HG02885 (cell line): ENCODE measurements around the gene PKIG.
"Not testable (repeated sequence)": the region's sequence is repeated elsewhere in the genome, so short reads cannot be mapped to it uniquely, and the experiment has no call there.

ENCODE experiments used
- ATAC-seq: cut with Tn5 transposase; IDR thresholded peaks from one replicate; pipeline ENCODE4 v1.9.1; 2021; ENCODE audit warnings: mild to moderate bottlenecking; ENCODE audit not compliant: unreplicated experiment, poor library complexity

PKIG gene

DNA sequence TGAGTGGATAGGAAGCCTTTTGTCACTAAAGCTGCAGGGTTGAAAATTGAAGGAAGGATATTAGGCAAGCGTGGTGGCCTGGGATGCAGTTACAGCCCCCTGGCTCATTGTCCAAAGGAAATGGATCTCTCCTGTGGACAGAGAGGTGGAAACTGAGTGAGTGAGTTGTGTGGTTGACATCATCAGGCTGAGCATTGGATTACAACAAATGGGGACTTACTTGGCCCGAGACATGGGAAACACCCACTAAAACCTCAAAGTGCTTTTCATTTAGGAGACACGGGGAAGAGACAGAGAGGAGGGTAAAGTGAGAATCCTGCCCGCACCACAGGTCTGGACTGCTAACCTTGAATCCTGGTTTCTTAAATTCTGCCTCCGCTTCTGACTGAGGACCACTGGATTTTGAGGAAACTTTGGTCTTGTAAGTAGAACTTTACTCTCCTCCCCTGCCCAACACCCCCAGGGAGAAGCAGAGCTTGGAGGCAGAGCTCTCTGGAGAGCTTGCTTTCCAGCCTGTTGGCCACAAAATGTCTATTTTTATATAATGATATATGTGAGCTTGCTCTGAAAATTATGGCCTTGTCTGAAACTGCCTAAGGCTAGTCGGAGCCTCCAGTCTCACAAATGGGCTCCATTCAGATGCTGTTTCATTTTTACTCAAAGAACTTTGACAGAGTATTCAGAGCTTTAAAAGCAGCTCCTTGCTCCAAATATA is at the start of gene PKIG:
TSS of gene PKIG (plus strand) at position 269 of the 715 bp plus-strand sequence. CDS start 31,978 bp downstream, outside the sequence.
- no peak for ATAC-seq

DNA sequence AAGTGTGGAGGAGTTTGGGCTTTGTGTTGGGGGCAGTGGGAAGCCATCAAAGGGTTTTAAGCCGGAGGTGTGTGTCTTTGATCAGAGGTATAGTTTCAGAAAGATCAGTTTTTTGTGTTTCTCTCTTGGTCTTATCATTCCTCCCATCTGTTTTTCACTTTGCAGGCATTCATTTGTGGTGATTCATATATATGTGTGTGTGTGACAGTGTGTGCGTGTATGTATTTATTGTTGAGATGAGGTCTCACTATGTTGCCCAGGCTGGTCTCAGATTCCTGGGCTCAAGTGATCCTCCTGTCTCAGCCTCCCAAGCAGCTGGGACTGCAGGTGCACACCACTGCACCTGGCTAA is 49.4 kb upstream of the PKIG start:
- no peak for ATAC-seq

DNA sequence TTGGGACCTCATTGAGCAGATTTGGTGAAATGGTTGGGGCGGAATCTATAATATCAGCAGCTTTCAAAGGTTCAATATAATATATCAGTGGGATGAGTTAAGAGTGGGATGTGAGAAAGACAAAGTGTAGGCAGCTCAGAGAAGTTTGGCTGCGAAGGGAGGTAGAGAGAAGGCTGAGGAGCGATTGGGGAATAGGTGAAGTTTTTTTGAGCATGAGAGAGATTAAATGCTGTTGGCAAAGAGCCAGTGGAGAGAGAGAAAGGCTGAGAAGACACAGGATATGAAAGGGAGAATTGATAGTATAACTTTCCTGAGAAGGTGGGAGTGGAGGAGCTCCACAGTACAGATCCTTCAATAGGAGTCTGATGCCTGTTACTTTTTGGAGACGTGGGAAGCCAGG is 48.5 kb upstream of the PKIG start:
- ATAC-seq, result no peak

DNA sequence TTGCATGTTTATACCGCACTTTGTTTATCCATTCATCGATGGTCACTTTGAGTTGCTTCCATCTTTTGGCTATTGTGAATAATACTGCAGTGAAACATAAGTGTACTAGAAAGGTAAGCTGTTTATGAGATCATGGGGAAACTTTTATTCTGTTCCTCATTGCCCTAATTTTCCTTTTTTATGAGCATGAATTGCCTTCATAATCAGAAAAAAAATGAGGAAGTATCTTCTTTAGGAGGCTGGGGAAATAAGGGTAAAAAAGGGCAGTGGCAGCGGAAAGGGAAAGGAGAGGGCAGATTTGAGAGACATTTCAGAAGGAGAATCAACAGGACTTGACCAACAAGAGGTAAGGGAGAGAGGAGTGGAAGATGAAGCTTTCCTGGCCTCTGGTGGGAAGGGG is 46.2 kb upstream of the PKIG start:
- no peak for ATAC-seq

DNA sequence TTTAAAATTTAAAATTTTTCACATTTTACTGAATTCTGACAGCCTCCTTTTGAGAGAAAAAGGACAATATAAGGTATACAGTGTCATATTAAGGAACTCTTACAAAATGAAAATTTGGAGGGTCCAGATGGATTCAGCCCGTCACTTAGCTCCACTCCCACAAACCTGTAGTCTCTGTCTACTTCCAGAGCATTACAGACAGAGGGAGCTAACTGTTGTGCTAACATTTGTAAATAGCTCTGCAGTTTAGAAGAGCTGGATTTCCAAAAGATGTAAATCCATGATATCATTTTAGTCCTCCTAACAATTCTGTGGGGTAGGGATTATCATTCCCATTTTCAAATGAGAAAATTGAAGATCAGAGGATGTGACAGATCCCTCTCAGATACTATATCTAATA is 44.4 kb upstream of the PKIG start:
- ATAC-seq, result no peak

DNA sequence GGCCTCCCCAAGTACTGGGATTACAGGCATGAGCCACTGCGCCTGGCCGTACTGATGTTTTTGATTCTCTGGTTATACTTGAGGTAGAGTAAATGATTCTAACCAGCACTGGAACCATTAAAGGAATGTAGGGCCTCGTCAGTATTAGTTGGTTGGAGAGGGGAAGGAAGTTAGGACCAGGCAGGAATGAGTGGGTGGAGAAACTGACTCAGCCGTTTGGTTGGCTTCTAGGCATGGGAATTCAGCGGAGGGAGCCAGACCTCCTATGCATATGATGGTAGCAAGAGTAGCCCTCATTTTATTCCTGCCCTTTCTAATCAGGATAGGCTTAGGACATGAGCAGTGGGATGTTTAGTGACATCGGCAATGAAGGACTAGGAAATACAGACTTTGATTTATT is 41.5 kb upstream of the PKIG start:
- ATAC-seq, result no peak

DNA sequence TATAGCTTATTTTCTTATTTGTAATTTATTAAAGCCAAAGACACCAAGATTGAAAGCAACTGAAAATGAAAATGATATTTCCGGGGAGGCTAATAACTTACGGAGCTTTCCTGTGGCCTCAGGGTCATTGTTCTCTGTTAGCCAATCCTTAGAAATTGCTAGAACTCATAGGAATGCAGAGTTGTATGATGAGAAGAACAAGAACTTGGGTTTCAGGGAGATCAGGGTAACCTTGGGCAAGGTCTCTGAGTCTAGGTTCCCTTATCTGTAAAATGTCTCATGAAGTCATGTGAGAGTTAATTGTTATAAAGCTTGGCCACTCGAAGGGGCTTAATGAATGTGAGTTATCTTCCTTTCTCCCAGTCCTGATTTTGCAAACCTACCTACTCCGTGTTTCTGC is 40.4 kb upstream of the PKIG start:
- ATAC-seq, result no peak

DNA sequence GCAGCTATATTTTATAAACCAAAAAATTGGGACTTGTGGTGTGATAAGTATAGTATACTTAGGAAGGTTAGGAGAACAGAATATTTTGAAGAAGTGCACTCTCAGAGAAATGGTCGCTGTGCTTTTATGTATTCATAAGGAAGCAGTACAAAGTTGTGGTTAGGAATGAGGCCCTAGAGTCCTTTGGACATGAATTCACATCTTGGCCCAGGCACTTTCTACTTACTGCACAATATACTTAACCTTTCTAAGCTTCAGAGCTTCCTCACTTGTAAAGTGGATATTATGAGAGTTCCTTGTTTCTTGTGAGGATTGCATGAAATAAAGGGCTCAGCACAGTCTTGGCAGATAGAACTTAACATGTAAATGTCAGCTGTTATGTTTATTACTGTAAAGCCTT is 39.5 kb upstream of the PKIG start:
- no peak for ATAC-seq

DNA sequence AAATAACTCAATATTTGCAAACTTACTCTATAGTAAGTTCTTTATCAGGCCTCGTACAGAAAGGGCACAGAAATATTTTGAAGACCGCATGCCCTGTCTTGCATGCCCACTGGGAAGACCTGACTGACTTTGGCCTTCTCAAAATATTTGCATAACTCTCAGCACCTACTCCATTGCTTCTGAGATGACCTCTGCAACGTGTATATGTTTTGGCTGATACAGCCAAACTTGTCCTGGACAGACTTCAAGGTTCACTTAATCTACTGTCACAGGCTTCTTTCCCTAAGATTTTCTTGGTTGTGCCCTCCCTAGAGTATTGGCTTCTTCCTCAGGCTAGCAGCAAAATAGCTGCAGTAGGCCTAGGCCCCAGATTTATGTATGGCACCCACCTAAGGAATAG is 39.0 kb upstream of the PKIG start:
- ATAC-seq, result no peak

DNA sequence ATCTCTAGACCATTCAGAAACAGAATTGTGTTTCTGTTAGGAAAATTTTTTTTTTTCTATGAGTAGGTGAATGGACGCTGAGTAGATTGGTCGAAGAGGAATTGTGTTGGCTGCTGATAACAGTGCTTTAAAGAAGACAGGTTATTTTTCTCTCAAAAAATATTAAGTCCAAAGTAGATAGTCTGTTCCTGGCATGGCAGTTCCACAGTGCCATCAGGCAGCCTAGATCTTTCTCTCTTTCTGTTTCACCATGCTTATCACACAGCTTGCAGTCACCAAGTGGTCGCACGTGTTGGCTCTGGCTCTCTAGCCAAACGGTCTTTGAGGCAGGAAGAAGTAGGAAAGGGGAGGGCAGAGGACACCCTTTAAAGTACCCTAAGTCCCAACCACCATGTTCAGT is 38.1 kb upstream of the PKIG start:
- ATAC-seq, result no peak

DNA sequence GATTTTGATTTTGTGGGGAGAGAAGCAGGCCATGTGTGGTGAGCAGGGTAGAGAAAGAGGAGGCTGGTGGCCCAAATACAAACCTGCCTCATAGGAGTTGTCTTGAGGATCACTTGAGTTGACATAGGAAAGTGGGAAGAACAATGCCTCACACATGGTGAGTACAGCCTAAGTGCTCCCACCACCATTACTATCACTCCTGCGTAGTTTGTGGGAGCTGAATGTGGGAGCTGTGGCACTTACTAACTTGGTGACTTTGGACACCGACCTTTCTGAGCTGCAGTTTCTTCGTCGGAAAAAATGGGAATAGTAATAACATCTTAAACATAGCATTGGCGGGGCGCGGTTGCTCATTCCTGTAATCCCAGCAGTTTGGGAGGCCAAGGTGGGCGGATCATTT is 35.0 kb upstream of the PKIG start:
- ATAC-seq, result no peak

DNA sequence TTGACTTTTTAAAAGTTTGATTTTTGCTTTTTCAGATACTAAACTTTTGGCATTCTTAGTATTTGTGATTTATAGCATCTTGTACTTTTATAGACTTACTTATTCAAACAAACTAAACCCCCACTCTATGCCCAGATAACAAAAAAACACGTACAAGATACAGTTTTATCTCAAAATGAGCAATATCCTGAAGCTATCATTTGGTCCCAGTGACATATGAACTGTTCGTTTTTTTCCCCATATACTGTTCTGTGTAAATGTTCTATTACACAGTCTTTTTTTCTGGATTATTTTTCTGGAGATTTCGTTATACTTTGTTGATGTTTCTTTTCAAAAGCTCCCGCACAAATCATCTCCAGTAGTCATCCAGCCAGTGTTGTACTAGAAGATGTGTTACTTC is 33.3 kb upstream of the PKIG start:
- no peak for ATAC-seq

DNA sequence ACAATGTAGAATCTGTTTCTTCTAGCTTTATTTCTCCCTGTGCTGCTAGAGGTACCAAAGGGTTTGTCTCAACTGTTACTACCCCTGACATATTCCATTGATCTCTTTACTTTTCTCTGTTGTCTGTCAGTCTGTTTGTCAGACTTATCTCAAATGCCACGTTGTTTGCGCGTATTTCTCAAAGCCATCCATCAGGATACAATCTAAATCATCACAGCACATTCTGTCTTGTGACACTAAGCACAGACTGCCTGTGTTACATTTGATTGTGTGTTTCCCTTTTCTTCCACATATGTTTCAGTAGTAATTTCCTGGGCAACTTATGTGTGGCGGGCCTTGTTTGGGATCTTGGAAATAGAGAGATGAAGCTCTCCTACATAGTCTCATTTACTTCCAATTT is 30.3 kb upstream of the PKIG start:
- ATAC-seq, result no peak

DNA sequence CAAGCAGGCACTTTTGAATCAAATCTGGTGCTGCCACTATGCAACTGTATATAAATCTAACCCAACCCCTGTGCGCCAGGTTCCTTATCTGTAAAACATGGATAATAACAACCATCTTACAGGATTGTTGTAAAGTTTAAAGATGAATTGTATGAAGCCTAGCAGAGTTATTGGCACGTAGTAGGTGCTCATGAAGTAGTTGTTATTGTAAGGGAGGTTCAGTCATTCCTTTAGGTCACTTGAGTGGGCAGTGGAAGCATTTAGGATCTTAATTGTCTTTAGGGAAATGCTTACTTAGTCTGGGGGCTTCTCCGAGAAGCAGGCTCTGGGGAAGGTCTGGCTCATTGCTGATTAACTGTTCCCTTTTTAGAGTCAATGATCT is 29.8 kb upstream of the PKIG start:
- no peak for ATAC-seq

DNA sequence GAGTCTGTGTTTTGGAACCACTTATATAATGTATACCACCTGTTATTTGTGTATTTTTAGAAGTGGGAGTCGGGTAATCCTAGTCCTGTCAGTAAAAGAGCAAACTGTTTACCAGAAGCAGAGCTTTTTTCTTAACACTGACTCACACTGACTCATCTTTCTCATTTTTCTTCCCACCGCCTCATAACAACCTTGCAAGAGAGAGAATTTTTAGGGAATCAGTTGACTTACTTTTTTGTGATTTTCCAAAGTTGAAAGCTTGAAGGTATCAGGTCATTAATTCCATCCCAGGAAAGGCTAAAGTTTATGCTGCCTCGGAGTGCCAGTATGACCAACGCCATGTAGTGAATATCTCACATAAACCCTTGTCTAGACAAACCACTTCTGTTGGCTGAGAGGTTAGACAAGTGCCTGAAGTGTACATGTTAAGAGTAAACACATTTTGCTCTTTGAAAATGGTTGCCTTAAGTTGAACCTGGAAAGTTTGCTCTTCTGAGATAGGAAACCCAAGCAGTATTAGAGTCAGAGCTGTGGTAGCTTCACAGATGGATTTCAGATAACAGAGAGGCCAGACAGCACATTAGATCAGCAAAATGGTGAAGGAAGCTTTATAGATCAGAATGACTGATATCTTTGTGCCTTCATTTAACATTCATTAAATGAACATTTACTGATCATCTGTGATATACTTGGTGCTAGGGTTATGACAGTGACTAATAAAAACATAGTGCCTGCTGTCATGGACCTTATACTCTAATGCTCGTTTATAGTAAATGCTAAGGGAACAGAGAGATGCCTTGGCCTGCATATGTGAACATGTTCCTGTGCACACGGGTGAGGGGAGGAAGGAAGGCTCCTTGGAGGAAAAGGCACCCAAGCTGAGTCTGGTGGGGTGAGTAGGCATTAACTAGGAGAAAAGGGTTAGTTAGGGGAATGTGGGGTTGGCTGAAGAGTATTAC is 29.1 kb upstream of the PKIG start:
- ATAC-seq, result no peak

DNA sequence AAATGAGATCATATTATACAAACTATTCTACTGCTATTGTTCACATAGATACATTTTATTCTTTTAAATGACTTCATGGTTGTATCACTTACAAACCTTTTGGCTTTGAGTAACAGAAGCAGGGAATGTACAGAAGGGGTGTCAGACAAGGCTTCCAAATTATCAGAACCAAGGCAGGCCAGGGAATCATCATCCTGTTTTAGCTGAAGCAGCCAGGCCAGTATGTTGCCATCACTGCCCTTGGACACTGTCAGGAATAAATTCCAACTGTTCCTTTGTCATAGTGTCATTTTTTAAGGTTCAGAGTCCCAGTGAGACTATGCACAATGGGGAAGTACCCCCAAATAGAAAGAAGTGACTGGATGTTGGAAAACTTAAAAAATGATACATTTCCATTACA is 23.1 kb upstream of the PKIG start:
- ATAC-seq, result no peak

DNA sequence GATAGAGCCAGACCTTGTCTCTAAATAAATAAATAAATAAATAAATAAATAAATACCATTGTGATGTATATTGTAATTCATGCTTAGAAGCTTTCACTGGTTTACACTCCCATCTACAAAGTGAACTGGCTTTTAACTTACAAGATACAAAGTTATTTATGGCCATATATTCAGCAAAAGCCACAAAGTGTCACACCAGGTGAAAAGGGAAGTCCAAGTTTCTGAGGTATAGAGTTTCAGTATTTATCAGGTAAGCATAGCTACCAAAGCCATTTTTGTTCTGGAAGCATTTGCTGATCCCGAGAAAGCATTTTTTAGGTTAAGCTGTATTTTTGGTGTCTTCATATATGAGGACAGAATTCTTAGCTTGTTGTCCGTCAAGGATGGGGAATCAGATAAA is 22.1 kb upstream of the PKIG start:
- no peak for ATAC-seq

DNA sequence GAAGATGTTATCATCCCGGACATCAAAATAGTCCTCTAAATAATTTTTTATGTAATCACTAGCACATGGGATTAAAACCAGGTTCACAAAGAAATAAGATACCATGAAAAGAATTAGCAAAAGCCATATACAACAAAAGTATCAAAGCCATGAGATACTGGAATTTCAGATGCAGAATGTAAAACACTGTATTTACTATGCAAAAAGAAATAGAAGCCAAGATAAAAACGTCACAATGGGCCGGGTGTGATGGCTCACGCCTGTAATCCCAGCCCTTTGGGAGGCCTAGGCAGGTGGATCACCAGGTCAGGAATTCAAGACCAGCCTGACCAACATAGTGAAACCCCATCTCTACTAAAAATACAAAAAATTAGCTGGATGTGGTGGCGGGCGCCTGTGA is 21.6 kb upstream of the PKIG start:
- not testable (repeated sequence) for ATAC-seq

DNA sequence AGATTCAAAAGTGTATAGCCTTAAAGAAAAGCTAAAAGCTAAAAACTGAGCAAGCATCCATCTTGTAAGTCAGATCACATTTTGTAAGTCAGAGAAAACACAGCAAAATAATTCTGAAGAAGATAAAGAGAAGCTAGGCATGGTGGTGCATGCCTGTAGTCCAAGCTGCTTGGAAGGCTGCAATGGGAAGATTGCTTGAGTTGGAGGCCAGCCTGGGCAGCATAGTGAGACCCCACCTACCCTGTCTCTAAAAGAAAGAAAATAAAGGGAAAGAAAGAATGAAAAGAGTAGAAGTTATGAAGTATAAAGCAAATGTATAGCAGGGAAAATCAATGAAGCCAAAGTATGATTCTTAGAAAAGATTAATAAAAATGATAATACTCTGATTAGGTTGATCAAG is 20.5 kb upstream of the PKIG start:
- ATAC-seq, result no peak

DNA sequence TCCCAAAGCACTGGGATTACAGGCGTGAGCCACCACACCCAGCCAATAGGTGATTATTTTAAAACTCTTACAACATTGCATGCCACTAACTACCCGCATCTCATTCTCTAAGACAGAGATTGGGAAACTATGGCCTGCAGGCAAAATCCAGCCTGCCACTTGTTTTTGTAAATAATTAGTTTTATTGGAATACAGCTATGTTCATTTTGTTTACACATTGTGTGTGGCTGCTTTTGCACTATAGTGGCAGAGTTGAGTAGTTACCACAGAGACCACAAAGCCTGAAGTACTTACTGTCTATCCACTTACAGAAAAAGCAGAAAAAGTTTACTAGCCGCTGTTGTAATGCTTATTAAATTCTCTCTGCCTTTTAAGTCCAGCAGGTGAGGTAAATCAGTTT is 16.4 kb upstream of the PKIG start:
- ATAC-seq, result no peak

DNA sequence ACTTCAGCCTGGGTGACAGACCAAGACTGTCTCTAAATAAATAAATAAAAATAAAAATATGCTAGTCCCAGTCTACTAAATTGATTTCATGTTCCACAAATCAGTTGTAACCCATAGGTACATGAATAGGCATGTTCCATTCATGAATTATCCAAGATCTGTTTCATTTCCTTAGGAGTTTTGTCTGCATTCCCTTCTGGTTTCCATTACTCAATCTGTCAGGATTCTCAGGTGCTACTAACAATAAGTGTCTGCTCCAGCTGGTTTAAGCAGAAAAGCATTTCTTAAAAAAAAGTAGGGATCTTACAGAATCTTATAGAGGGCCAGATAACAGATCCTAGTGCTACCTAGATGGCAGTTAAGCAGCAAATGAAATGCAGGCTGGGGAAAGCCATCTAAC is 15.6 kb upstream of the PKIG start:
- ATAC-seq, result no peak

DNA sequence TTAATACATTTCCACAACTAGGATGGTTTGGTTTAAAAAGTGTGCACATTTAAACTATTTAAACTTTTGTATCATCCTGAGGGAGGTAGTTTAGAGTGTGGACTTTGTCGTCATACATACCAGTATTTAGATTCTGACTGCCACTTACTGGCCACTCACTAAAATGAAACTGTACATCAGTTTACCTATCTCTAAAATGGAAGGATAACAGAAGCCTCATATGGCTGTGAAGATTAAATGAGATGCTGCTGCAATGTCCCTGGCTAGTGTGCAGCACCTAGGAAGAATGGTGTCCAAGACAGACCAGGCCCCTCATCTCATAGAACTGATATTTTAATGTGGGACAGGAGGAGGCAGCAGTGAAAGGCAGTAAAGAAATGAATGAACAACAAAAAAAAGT is 12.0 kb upstream of the PKIG start:
- ATAC-seq, result no peak
